Mammary epithelial cell (primary cell): Measurements from ENCODE around the gene GLYATL3.

Experiments
- EZH2 ChIP-seq: IDR thresholded peaks from 2 replicates; pipeline ENCODE4 v1.6.1; 2012; ENCODE audit warnings: low read length, inconsistent platforms, borderline replicate concordance
- TF ChIP-seq, protein P1 (sequence below), 2 donors: IDR thresholded peaks in 1 of 2; conservative IDR thresholded peaks in 1 of 2; 2 replicates each; pipeline ENCODE4 v1.5.1; 2011 to 2012; ENCODE audit warnings: inconsistent platforms in 2 of 2, low read length in 2 of 2, mild to moderate bottlenecking in 2 of 2, control low read depth in 1 of 2, low read depth in 1 of 2; ENCODE audit not compliant: insufficient read depth in 1 of 2; ENCODE audit errors: extremely low read depth in 1 of 2

DNA sequence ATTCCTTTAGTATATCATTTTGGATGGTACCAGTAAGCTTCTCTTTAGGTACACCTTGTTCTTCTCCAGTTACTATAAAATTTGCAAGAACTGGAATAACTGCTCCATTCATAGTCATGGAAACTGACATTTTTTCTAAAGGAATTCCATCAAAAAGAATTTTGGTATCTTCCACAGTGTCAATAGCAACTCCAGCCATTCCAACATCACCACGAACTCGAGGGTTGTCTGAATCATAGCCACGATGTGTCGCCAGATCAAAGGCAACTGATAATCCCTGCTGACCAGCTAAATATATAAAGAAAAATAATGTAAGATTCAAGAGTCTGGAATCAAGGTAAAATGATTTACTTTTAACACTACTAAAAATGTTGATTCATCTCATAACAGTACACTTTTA, 42.0 kb upstream of the GLYATL3 start:
- no peak for TF ChIP-seq EZH2
- TF ChIP-seq, protein P1, sequence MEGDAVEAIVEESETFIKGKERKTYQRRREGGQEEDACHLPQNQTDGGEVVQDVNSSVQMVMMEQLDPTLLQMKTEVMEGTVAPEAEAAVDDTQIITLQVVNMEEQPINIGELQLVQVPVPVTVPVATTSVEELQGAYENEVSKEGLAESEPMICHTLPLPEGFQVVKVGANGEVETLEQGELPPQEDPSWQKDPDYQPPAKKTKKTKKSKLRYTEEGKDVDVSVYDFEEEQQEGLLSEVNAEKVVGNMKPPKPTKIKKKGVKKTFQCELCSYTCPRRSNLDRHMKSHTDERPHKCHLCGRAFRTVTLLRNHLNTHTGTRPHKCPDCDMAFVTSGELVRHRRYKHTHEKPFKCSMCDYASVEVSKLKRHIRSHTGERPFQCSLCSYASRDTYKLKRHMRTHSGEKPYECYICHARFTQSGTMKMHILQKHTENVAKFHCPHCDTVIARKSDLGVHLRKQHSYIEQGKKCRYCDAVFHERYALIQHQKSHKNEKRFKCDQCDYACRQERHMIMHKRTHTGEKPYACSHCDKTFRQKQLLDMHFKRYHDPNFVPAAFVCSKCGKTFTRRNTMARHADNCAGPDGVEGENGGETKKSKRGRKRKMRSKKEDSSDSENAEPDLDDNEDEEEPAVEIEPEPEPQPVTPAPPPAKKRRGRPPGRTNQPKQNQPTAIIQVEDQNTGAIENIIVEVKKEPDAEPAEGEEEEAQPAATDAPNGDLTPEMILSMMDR (conservative IDR thresholded peaks at IDR 0.05 in 1 of 2, IDR thresholded peaks at IDR 0.05 in 1 of 2; ENCODE audit: extremely low read depth in 1 of 2, insufficient read depth in 1 of 2, low read depth in 1 of 2, low read length in 2 of 2) = no peak
